Fibroblast of lung (primary cell): Measurements from ENCODE around the gene RYR2.

Source experiments
- EZH2 ChIP-seq: IDR thresholded peaks from 2 replicates; pipeline ENCODE4 v1.5.1; 2012; ENCODE audit warnings: low read length, control low read depth, mild to moderate bottlenecking; ENCODE audit errors: missing control alignments
- TF ChIP-seq, protein P1 (sequence below), 2 donors: IDR thresholded peaks in 1 of 2; conservative IDR thresholded peaks in 1 of 2; 1 replicate in 1 of 2; 2 replicates in 1 of 2; pipeline ENCODE4 v1.5.1; 2011 to 2012; ENCODE audit warnings: low read length in 2 of 2, control low read depth in 1 of 2, inconsistent platforms in 1 of 2, low read depth in 1 of 2, mild to moderate bottlenecking in 1 of 2

GRCh38 chr1:237562242-237562823 lies 520.3 kb downstream of the RYR2 start:
- TF ChIP-seq, protein P1, sequence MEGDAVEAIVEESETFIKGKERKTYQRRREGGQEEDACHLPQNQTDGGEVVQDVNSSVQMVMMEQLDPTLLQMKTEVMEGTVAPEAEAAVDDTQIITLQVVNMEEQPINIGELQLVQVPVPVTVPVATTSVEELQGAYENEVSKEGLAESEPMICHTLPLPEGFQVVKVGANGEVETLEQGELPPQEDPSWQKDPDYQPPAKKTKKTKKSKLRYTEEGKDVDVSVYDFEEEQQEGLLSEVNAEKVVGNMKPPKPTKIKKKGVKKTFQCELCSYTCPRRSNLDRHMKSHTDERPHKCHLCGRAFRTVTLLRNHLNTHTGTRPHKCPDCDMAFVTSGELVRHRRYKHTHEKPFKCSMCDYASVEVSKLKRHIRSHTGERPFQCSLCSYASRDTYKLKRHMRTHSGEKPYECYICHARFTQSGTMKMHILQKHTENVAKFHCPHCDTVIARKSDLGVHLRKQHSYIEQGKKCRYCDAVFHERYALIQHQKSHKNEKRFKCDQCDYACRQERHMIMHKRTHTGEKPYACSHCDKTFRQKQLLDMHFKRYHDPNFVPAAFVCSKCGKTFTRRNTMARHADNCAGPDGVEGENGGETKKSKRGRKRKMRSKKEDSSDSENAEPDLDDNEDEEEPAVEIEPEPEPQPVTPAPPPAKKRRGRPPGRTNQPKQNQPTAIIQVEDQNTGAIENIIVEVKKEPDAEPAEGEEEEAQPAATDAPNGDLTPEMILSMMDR (conservative IDR thresholded peaks at IDR 0.05 in 1 of 2, IDR thresholded peaks at IDR 0.05 in 1 of 2; ENCODE audit: low read depth in 1 of 2, low read length in 2 of 2): peak; percentile 43 to 49
- no peak for TF ChIP-seq EZH2
